Esophagus (tissue), 2 donors: Measurements from ENCODE around the gene ADAMTSL3. TPM values are rescaled to one million over a fixed set of nuclear protein-coding genes. Genes with fewer than 3 reads are reported as not detected.

ENCODE experiments used
- H3K27ac ChIP-seq, 2 donors: one replicate each; pipeline ENCODE4 v1.5.1; 2013; ENCODE audit warnings: low read depth in 2 of 2, mild to moderate bottlenecking in 2 of 2, inconsistent platforms in 1 of 2, low read length in 1 of 2, moderate library complexity in 1 of 2
- H3K27me3 ChIP-seq, 2 donors: one replicate each; pipeline ENCODE4 v1.6.1; 2013; ENCODE audit warnings: low read length in 2 of 2, control low read depth in 1 of 2, mild to moderate bottlenecking in 1 of 2; ENCODE audit not compliant: insufficient read depth in 2 of 2, control insufficient read depth in 1 of 2
- H3K36me3 ChIP-seq, 2 donors: one replicate each; pipeline ENCODE4 v1.6.1; 2013; ENCODE audit warnings: low read length in 1 of 2; ENCODE audit not compliant: control insufficient read depth in 2 of 2, insufficient read depth in 2 of 2
- H3K4me1 ChIP-seq, 2 donors: one replicate each; pipeline ENCODE4 v1.6.1; 2013; ENCODE audit warnings: low read length in 1 of 2; ENCODE audit not compliant: control insufficient read depth in 2 of 2, insufficient read depth in 2 of 2
- H3K4me3 ChIP-seq, 2 donors: one replicate each; pipeline ENCODE4 v1.5.1; 2013; ENCODE audit warnings: low read length in 2 of 2, mild to moderate bottlenecking in 2 of 2, low read depth in 1 of 2, moderate library complexity in 1 of 2
- H3K9me3 ChIP-seq, 2 donors: one replicate each; pipeline ENCODE4 v1.6.1; 2013; ENCODE audit warnings: mild to moderate bottlenecking in 2 of 2, low read depth in 1 of 2, low read length in 1 of 2, moderate library complexity in 1 of 2; ENCODE audit not compliant: control insufficient read depth in 2 of 2, insufficient read depth in 1 of 2
- WGBS, 2 donors: extraction: QIAGEN DNeasy Blood & Tissue Kit; methylation state at CpG; one replicate each; pipeline ENCODE4 v1.1.7; 2013; 5-methylcytosine and 5-hydroxymethylcytosine counted together
- polyA plus RNA-seq, 2 donors: library from polyadenylated mRNA; stranded (reverse); fragments of 200-250 nt; gene quantifications; one replicate each; pipeline ENCODE4 v1.2.3, GENCODE V29; 2013
- donor health status: healthy with polysubstance abuse.
- donor health status: Bipolar disorder and iron deficiency.

The ADAMTSL3 gene
- polyA plus RNA-seq, 2 donors: 0.18 TPM

DNA sequence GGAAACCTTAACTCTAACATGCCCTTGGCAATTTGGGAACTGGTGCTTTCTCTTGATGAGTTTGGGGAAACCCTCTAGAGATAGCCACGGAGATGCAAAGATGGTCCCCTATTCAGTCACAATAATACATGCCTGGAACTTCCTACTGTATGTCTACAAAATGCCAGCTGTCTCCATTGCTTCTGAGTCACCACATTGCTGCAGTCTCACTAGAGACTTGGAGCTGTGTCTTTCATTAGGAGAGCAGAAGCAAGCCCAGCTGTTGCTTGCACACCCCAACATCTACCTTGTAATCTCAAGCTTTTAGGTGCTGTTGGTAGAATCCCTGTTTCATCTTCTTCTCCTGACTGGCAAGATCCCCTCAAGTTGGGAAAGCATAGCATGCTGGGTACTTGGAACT lies 261.0 kb downstream of the ADAMTSL3 start:
- Histone ChIP-seq H3K4me1 (no peaks in the 10 kb centered on the region), H3K36me3 (no peaks in the 10 kb centered on the region), H3K27ac (no peak overlapping the region), H3K27me3 (no peaks in the 10 kb centered on the region), H3K4me3 (no peak overlapping the region), H3K9me3 (no peaks in the 10 kb centered on the region)
- WGBS, 2 donors: 88 to 95% methylated on average over 1 of the region's 1 CpG

DNA sequence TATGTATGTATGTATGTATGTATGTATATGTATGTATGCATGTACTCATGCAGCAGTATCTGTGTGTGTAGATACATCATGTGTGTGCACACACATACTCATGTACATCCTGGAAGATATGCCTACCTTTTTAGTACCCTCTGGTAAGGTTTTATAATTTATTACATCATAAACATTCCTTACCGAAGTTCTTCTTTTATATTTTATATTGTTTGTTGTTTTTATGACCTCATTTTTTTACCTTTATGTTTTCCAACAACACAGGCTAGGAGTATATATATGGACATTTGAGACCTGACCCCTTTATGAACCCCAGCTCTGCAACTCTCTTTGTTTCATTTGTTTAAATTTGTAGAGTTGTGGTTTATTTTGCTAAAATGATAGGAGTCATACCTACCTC lies 263.5 kb downstream of the ADAMTSL3 start:
- no peak overlapping the region for H3K4me3 ChIP-seq
- 38 to 42% methylated on average over 1 of the region's 1 CpG for WGBS, 2 donors
- no peaks in the 10 kb centered on the region for H3K9me3 ChIP-seq
- no peaks in the 10 kb centered on the region for H3K36me3 ChIP-seq
- H3K27me3 ChIP-seq: no peaks in the 10 kb centered on the region
- H3K27ac ChIP-seq: no peak overlapping the region
- no peaks in the 10 kb centered on the region for H3K4me1 ChIP-seq

DNA sequence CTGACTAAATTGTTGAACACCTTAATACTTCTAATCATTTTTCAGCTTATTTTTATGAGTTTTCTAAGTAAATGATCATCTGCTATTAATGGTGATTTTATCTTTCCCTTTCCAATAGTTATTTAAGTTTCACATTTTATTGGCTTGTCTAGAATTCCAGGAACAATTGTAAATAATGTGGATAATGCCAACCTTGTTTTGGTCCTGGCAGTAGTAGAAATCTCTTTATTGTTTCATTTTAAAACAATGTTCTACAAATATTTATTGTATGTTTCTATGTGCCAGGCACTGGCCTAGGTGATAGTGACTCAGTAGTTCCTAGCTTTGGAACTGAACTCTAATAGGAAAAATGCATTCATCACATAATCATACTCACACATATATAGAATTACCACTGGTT lies 264.1 kb downstream of the ADAMTSL3 start:
- no peaks in the 10 kb centered on the region for H3K36me3 ChIP-seq
- no peak overlapping the region for H3K27ac ChIP-seq
- no peaks in the 10 kb centered on the region for H3K27me3 ChIP-seq
- H3K9me3 ChIP-seq: no peaks in the 10 kb centered on the region
- no peaks in the 10 kb centered on the region for H3K4me1 ChIP-seq
- no peak overlapping the region for H3K4me3 ChIP-seq

DNA sequence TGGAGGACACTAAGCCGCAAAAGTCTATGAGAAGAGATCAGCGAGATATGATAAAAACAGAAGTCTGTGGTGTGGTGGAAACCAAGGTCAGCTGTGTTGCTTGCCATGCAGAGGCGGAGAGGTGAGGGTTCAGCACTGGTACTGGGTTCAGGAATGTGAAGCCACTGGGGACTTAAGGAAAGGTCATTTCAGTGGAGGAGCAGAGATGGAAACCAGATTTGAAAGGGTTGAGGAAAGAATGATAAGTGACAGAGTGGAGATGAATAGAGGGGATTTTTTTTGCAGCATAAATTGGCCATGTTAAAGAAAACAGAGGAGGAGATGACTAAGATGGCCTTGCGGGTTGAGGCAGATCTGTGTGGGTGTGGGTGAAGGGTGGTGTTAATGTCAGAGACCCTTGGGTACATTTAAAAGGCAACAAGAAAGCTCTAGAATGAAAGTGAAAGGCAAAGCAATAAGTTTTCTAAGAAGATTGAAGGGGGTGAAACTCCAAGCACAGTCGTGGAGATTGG lies 265.5 kb downstream of the ADAMTSL3 start:
- H3K36me3 ChIP-seq: no peaks in the 10 kb centered on the region
- 59 to 61% methylated on average over 5 of the region's 5 CpGs for WGBS, 2 donors
- H3K27me3 ChIP-seq: no peaks in the 10 kb centered on the region
- H3K4me3 ChIP-seq: no peak overlapping the region
- H3K9me3 ChIP-seq: no peaks in the 10 kb centered on the region
- H3K4me1 ChIP-seq: no peaks in the 10 kb centered on the region
- H3K27ac ChIP-seq: no peak overlapping the region

DNA sequence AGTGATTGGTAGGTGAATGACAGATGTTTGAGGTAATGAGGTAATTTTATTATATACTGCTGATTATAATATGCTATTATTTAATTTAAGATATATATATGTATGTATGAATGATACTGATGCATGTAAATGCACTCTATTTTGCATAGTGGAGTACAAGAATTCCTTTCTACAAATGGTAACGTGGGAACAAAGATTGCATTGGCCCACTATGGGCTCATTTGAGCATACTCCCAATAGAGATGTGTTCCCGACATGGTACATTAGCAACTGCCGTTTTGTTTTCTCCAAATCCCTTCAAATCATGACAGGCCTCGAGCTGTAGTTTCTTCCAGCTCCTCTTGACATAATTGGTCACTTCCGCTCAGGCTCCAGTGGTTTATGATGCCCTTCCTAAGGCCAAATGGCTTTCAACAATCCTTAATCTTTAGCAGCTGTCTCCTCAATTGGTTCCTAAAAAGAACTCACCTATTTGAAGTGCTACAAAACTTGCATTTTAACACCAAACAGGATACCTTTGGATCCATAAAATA lies 266.1 kb downstream of the ADAMTSL3 start:
- H3K36me3 ChIP-seq: no peaks in the 10 kb centered on the region
- H3K4me1 ChIP-seq: no peaks in the 10 kb centered on the region
- no peaks in the 10 kb centered on the region for H3K27me3 ChIP-seq
- no peaks in the 10 kb centered on the region for H3K9me3 ChIP-seq
- WGBS, 2 donors: 73 to 77% methylated on average over 5 of the region's 5 CpGs
- no peak overlapping the region for H3K27ac ChIP-seq
- H3K4me3 ChIP-seq: no peak overlapping the region

DNA sequence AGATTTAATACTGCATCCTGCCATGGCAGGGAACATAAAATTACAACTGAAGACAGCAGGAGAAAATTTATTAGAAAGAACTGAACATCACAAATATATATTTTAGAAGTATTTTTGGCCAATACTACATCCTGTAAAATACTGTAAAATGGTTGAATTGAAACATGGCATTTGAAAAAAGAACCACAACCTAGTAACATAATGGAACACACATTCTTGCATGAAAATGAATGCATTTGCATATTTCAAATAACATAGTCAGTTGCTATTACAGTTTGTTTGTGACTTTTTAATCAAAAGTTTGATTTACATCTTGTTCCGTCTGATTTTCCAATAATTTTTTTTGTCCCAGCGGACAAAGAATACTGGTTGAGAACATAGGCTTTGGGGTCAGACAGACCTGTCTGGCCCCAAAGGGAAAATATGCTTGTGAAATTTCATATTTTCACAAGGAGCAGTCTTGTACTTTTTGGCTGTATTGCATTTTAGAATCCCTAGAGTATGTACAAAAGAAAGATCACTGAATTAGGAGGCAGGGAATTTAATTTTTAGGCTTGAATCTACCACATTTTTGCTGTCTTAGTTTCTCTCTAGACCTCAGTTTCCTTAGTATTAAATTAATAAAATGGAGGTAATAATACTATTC lies 268.8 kb downstream of the ADAMTSL3 start:
- WGBS, 2 donors: 91 to 96% methylated on average over 2 of the region's 2 CpGs
- H3K4me3 ChIP-seq: no peak overlapping the region

DNA sequence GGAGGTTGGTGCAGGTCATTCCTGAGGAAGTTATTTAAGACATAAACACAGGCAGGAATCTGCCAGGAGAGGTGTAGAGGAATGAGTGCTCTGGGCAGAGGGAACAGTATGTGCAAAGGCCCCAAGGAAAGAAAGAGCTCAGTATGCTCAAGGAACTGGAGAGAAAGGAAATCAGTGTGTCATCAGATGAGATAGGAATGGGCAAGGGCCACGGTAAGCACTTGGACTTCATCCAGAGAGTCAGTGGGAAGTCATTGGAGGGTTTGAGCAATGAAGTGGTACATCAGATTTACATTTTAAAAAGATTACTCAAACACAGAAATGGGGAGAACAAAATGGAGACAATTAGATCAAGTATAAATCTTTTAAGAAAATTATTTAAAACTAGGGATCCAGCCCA lies 272.2 kb downstream of the ADAMTSL3 start:
- Histone ChIP-seq H3K4me3 (no peak overlapping the region), H3K36me3 (no peaks in the 10 kb centered on the region), H3K27me3 (no peaks in the 10 kb centered on the region), H3K27ac (no peak overlapping the region), H3K4me1 (peaks cover 0 to 3% of the 10 kb centered on the region in 2 donors), H3K9me3 (no peaks in the 10 kb centered on the region)
- WGBS, 2 donors: 17 to 43% methylated on average over 1 of the region's 1 CpG

More for the DNA sequence above, 268.8 kb downstream of the ADAMTSL3 start:
- Histone ChIP-seq H3K27me3 (no peaks in the 10 kb centered on the region), H3K4me1 (no peaks in the 10 kb centered on the region), H3K27ac (no peak overlapping the region), H3K36me3 (no peaks in the 10 kb centered on the region), H3K9me3 (no peaks in the 10 kb centered on the region)

DNA sequence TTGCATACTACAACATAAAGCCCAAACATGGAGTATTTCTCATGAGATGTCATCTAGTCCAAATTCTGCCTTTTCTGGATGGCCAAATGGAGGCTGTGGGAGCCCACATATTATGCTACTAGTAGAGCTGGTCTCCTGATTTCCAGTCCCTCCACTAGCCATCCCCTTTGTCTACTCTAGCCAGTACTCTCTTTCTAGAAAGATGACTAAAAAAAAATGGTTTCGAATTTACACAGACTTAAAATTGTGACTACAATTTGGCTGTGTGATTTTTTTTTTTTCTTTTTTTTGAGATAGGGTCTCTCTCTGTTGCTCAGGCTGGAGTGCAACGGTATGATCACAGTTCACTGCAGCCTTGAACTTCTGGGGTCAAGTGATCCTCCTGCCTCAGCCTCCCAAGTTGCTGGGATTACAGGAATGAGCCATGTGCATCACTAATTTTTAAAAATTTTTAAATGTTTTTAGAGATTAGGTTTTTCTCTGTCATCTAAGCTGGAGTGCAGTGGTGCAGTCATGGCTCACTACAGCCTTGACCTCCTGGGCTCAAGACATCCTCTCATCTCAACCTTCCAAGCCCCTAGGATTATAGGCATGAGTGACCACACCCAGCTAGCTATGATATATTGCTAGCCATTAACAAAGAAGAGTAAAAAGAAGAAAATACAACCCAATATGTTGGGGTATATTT lies 273.9 kb downstream of the ADAMTSL3 start:
- Histone ChIP-seq H3K4me1 (peaks cover 0 to 3% of the 10 kb centered on the region in 2 donors), H3K4me3 (no peak overlapping the region), H3K9me3 (no peaks in the 10 kb centered on the region), H3K36me3 (no peaks in the 10 kb centered on the region), H3K27me3 (no peaks in the 10 kb centered on the region), H3K27ac (no peak overlapping the region)
- WGBS, 2 donors: 83 to 84% methylated on average over 2 of the region's 2 CpGs

DNA sequence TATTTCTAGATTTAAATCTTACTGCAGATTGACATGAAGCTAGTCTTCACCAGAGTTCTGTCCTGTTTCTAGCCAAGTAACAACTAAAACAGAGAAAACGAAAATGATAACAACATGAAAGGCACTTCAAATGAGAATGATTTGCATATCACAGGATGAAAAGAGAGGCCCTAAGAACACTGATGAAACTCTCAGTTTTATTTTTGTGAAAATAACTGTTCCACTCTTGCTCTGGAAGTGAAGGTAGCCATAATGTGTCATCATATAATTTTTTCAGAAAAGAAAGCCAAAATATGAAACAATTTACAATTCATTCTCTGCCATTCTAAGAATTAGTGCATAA lies 274.4 kb downstream of the ADAMTSL3 start:
- no peaks in the 10 kb centered on the region for H3K27me3 ChIP-seq
- no peak overlapping the region for H3K27ac ChIP-seq
- H3K4me1 ChIP-seq: peaks cover 0 to 3% of the 10 kb centered on the region in 2 donors
- H3K36me3 ChIP-seq: no peaks in the 10 kb centered on the region
- H3K9me3 ChIP-seq: no peaks in the 10 kb centered on the region
- no peak overlapping the region for H3K4me3 ChIP-seq
- 60 to 75% methylated on average over 1 of the region's 1 CpG for WGBS, 2 donors
